Measurements from ENCODE around the gene NDUFS7. TPM values are rescaled to one million over a fixed set of nuclear protein-coding genes. Genes with fewer than 3 reads are reported as not detected.

NDUFS7 gene
- total and polyA plus RNA-seq, 2 donors (not counting 3 experiments of a cell fraction or from before 2014, with no cell fraction given): 101 to 224 TPM

- no peaks in the 10 kb centered on the region for H4K20me1 ChIP-seq (replicated peaks; ENCODE audit: control insufficient read depth, extremely low read depth, insufficient read depth, low read length)
- ChIA-PET POLR2A (no interaction called here), CTCF (no interaction called here)
- FAIRE-seq (no peak), DNase-seq (ENCODE audit: low read depth, low spot score) (no peak)
- peaks cover 22% of the 10 kb centered on the region for H3K79me2 ChIP-seq (ENCODE audit: control insufficient read depth, insufficient read depth, low read length)
- H2AFZ ChIP-seq (ENCODE audit: low read depth, low read length): no peak overlapping the region
- dilution Hi-C loops (cut with MboI; ENCODE audit: extremely low pct_ligation_motif_present, low sequenced_read_pairs) (no loop called here), intact Hi-C loops (cut with micrococcal nuclease) (no loop called here)
- no peaks in the 10 kb centered on the region for H3K27me3 ChIP-seq (ENCODE audit: control insufficient read depth in 2 of 2, insufficient read depth in 2 of 2, low read length in 2 of 2)
- TF ChIP-seq POLR2A (IDR thresholded peaks at IDR 0.05; ENCODE audit: low read depth, low read length): no peak
- no peak for TF ChIP-seq EZH2 (IDR thresholded peaks at IDR 0.05; ENCODE audit: borderline replicate concordance, low read depth, low read length, severe bottlenecking)
- TF ChIP-seq GATA2 (IDR thresholded peaks at IDR 0.05; ENCODE audit: insufficient read depth, insufficient read length, low read depth, low read length): no peak
- TF ChIP-seq CTCF (IDR thresholded peaks at IDR 0.05; ENCODE audit: extremely low read depth in 1 of 2, insufficient read depth in 1 of 2, low read depth in 1 of 2, low read length in 2 of 2): no peak
- TF ChIP-seq MAX (IDR thresholded peaks at IDR 0.05; ENCODE audit: insufficient read depth, insufficient read length): no peak
- H3K4me1 ChIP-seq (ENCODE audit: control insufficient read depth, extremely low read depth, insufficient read depth, low read length): peaks cover 6% of the 10 kb centered on the region
- H3K4me3 ChIP-seq (replicated peaks in 1 of 3; ENCODE audit: insufficient read depth in 1 of 3, low read depth in 1 of 3, low read length in 3 of 3): no peak overlapping the region
- H3K9me1 ChIP-seq (replicated peaks; ENCODE audit: control insufficient read depth, extremely low read depth, insufficient read depth, low read length): no peaks in the 10 kb centered on the region
- no peak overlapping the region for H3K4me2 ChIP-seq (ENCODE audit: insufficient read depth, low read length)
- no peak overlapping the region for H3K9ac ChIP-seq (replicated peaks; ENCODE audit: extremely low read depth, insufficient read depth, low read length)
- H3K9me3 ChIP-seq (replicated peaks; ENCODE audit: control insufficient read depth, insufficient read depth, low read length): no peaks in the 10 kb centered on the region
- no peak overlapping the region for H3K27ac ChIP-seq (ENCODE audit: insufficient read depth, low read depth, low read length)
- BruUV-seq (replicated peaks): no TSS peak
- H3K36me3 ChIP-seq (ENCODE audit: control insufficient read depth in 2 of 2, extremely low read depth in 1 of 2, insufficient read depth in 2 of 2, low read length in 2 of 2): peaks cover 0 to 39% of the 10 kb centered on the region in 2 experiments
Observed at GRCh38 chr19:1435378-1435989, 51.8 kb downstream of the NDUFS7 start.
